ENCODE data around the gene ADGRG4.

- TF ChIP-seq CTCF (conservative IDR thresholded peaks at IDR 0.05; ENCODE audit: low read length) (no peak), EZH2phosphoT487 (IDR thresholded peaks at IDR 0.05; ENCODE audit: borderline replicate concordance) (no peak)
Measured at GRCh38 chrX:136453771-136454170, 153.0 kb downstream of the ADGRG4 start.

Measured in Loucy (cell line).